Mesenchymal stem cell (in vitro differentiated cells and primary cell): ENCODE measurements around the gene NEDD8.

Experiments used
- DNase-seq: peaks from one replicate; pipeline ENCODE4 v3.0.0-alpha.2; 2013
- H2AFZ ChIP-seq: one replicate; pipeline ENCODE4 v1.6.1; 2013; ENCODE audit warnings: low read depth, mild to moderate bottlenecking, control low read depth, inconsistent platforms, low read length, moderate library complexity
- H2AK5ac ChIP-seq: 2 replicates; pipeline ENCODE4 v1.6.1; 2013; ENCODE audit warnings: low read length, moderate library complexity, mild to moderate bottlenecking, inconsistent platforms; ENCODE audit not compliant: severe bottlenecking
- H2BK120ac ChIP-seq: one replicate; pipeline ENCODE4 v1.6.1; 2013; ENCODE audit warnings: low read depth, mild to moderate bottlenecking, inconsistent platforms, low read length, moderate library complexity
- H2BK12ac ChIP-seq, 2 experiments: one replicate each; pipeline ENCODE4 v1.6.1; 2013; ENCODE audit warnings: inconsistent platforms in 2 of 2, low read length in 2 of 2, mild to moderate bottlenecking in 2 of 2, moderate library complexity in 2 of 2, control low read depth in 1 of 2
- H2BK15ac ChIP-seq: one replicate; pipeline ENCODE4 v1.6.1; 2013; ENCODE audit warnings: mild to moderate bottlenecking, low read depth, inconsistent platforms; ENCODE audit not compliant: poor library complexity, severe bottlenecking
- H2BK5ac ChIP-seq: 2 replicates; pipeline ENCODE4 v1.6.1; 2013; ENCODE audit warnings: low read depth, mild to moderate bottlenecking, low read length, control low read depth, inconsistent platforms; ENCODE audit not compliant: poor library complexity, severe bottlenecking
- H3K14ac ChIP-seq, 2 experiments: one replicate each; pipeline ENCODE4 v1.6.1; 2013; ENCODE audit warnings: inconsistent platforms in 2 of 2, low read length in 2 of 2, control low read depth in 1 of 2, mild to moderate bottlenecking in 1 of 2, moderate library complexity in 1 of 2
- H3K18ac ChIP-seq, 2 experiments: one replicate each; pipeline ENCODE4 v1.6.1; 2013; ENCODE audit warnings: inconsistent platforms in 2 of 2, low read length in 2 of 2, control low read depth in 1 of 2, low read depth in 1 of 2, mild to moderate bottlenecking in 1 of 2
- H3K23ac ChIP-seq, 2 experiments: one replicate each; pipeline ENCODE4 v1.6.1; 2013; ENCODE audit warnings: inconsistent platforms in 2 of 2, low read length in 2 of 2, mild to moderate bottlenecking in 2 of 2, moderate library complexity in 2 of 2, control low read depth in 1 of 2
- H3K27ac ChIP-seq: 2 replicates; pipeline ENCODE4 v1.5.1; 2013; ENCODE audit warnings: mild to moderate bottlenecking, moderate library complexity, low read length, control low read depth, inconsistent platforms; ENCODE audit not compliant: poor library complexity, severe bottlenecking
- H3K27me3 ChIP-seq, 2 experiments: 2 replicates each; pipeline versions ENCODE4 v1.6.1 to v1.7.0; 2013; ENCODE audit warnings: low read length in 2 of 2, mild to moderate bottlenecking in 2 of 2, moderate library complexity in 2 of 2, control low read depth in 1 of 2, inconsistent platforms in 1 of 2; ENCODE audit not compliant: control insufficient read depth in 1 of 2, insufficient read depth in 1 of 2
- H3K36me3 ChIP-seq, 2 experiments: 2 replicates each; pipeline versions ENCODE4 v1.6.1 to v1.7.0; 2013; ENCODE audit warnings: low read length in 2 of 2, control low read depth in 1 of 2, inconsistent platforms in 1 of 2, low read depth in 1 of 2, mild to moderate bottlenecking in 1 of 2; ENCODE audit not compliant: insufficient read depth in 2 of 2, control insufficient read depth in 1 of 2
- H3K4ac ChIP-seq, 2 experiments: one replicate each; pipeline ENCODE4 v1.6.1; 2013; ENCODE audit warnings: inconsistent platforms in 2 of 2, low read length in 2 of 2, mild to moderate bottlenecking in 2 of 2, moderate library complexity in 2 of 2, control low read depth in 1 of 2, low read depth in 1 of 2
- H3K4me1 ChIP-seq: 2 replicates; pipeline ENCODE4 v1.6.1; 2013; ENCODE audit warnings: low read depth, low read length, control low read depth; ENCODE audit not compliant: control insufficient read depth, insufficient read depth
- H3K4me2 ChIP-seq: 2 replicates; pipeline ENCODE4 v1.6.1; 2013; ENCODE audit warnings: low read length, mild to moderate bottlenecking, inconsistent platforms; ENCODE audit not compliant: poor library complexity, severe bottlenecking
- H3K4me3 ChIP-seq, 2 experiments: 2 replicates each; pipeline versions ENCODE4 v1.5.1 to v1.7.0; 2013; ENCODE audit warnings: low read length in 2 of 2, mild to moderate bottlenecking in 2 of 2, control low read depth in 1 of 2, low read depth in 1 of 2; ENCODE audit not compliant: insufficient read depth in 1 of 2
- H3K79me1 ChIP-seq: replicated peaks from 2 replicates; pipeline ENCODE4 v1.6.1; 2013; ENCODE audit warnings: mild to moderate bottlenecking, control low read depth, low read length, inconsistent platforms; ENCODE audit not compliant: poor library complexity, severe bottlenecking
- H3K9ac ChIP-seq: 2 replicates; pipeline ENCODE4 v1.7.0; 2013; ENCODE audit warnings: mild to moderate bottlenecking, low read length, moderate library complexity
- H3K9me3 ChIP-seq: 2 replicates; pipeline ENCODE4 v1.7.0; 2013; ENCODE audit warnings: mild to moderate bottlenecking, low read length; ENCODE audit not compliant: control insufficient read depth
- H4K8ac ChIP-seq: one replicate; pipeline ENCODE4 v1.6.1; 2013; ENCODE audit warnings: inconsistent platforms, mild to moderate bottlenecking, low read length, moderate library complexity
- H4K91ac ChIP-seq: one replicate; pipeline ENCODE4 v1.6.1; 2013; ENCODE audit warnings: mild to moderate bottlenecking, low read length, inconsistent platforms
- WGBS: methylation state at CpG from one replicate; pipeline ENCODE4 v1.1.7; 2013; ENCODE audit warnings: mixed read lengths; 5-methylcytosine and 5-hydroxymethylcytosine counted together

NEDD8 gene

DNA sequence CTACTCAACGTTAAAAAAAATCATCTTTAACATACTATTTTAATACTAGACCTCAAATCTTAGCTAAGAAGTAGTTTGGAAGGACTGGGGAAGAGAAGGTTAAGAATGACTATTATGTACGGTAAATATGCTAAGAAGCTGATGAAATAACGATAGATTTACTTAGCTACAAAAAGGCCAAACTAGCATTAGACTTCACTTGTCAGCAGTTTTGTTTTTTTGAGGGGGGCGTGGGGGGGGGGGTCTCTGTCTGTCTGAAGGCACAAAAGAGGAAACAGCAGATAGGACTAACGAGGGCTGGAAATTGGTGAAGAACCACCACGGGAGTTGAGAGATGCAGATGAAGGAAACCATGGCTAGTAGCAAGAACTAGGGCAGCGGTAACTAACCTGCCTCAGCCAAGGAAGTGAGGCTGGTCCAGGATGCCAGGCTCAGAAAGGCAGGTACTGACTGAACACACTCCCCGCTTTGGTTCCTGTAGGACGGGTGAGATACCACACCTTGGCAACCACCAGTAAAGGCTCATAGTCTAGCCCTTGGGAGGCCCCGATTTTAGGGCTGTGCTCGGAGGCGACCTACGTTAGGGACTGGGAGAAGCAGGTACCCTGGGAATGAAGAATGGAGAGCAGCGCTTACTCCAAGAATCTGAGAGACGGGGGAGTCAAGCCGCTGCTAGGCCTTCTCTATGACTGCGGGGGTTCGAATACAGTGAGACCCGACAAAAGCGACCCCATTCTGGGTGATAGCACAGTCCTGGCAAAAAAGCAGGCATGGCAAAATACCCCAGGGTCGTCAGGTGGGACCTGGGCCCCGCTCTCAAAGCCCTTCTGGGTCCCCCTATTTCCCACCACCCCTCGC is 675 bp downstream of the NEDD8 start:
- Histone ChIP-seq H3K4me3 (peak overlapping the region; percentile 83 to 99), H2AK5ac (peak overlapping the region; percentile 13), H4K8ac (peak overlapping the region; percentile 81), H2BK5ac (no peak overlapping the region), H2BK12ac (no peak overlapping the region), H3K4me1 (peaks cover 9% of the 10 kb centered on the region), H3K23ac (no peak overlapping the region), H3K27me3 (no peaks in the 10 kb centered on the region), H3K4me2 (peak overlapping the region; percentile 75), H2BK15ac (no peak overlapping the region), H4K91ac (peak overlapping the region; percentile 89), H3K36me3 (peaks cover 14 to 51% of the 10 kb centered on the region in 2 experiments), H3K4ac (peak overlapping the region in 1 of 2 experiments; percentile 81), H3K14ac (no peak overlapping the region), H3K18ac (peak overlapping the region; percentile 16 to 84), H2AFZ (peak overlapping the region; percentile 18), H3K27ac (peak overlapping the region; percentile 99), H3K9ac (peak overlapping the region; percentile 98), H3K79me1 (peaks cover 14% of the 10 kb centered on the region), H2BK120ac (no peak overlapping the region), H3K9me3 (no peaks in the 10 kb centered on the region)
- 22% methylated on average over 22 of the region's 23 CpGs for WGBS
- DNase-seq = no peak

DNA sequence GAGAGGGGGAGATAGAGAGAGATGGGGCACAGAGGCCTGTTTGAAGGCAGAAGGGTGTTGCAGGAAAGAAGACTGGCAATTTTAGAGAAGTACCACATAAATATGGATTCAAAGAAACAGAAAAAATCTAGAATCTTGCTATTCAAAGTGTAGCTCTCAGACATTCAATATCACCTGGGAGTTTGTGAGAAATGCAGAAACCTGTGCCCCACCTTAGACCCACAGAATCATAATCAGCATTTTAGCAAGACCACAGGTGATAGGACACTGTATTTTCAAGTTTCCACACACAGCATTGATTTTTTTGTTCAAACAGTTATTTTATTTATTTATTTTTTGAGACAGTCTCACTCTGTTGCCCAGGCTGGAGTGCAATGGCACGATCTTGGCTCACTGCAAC is 3.3 kb downstream of the NEDD8 start:
- H2AK5ac ChIP-seq = no peak overlapping the region
- H2BK12ac ChIP-seq = no peak overlapping the region
- H3K14ac ChIP-seq = no peak overlapping the region
- no peak for DNase-seq
- no peak overlapping the region for H2BK5ac ChIP-seq
- no peaks in the 10 kb centered on the region for H3K9me3 ChIP-seq
- H3K4me3 ChIP-seq = no peak overlapping the region
- peaks cover 9 to 38% of the 10 kb centered on the region in 2 experiments for H3K36me3 ChIP-seq
- no peak overlapping the region for H3K4me2 ChIP-seq
- no peak overlapping the region for H3K4ac ChIP-seq
- no peak overlapping the region for H4K8ac ChIP-seq
- 55% methylated on average over 1 of the region's 1 CpG for WGBS
- no peak overlapping the region for H3K27ac ChIP-seq
- H2BK15ac ChIP-seq = no peak overlapping the region
- H3K23ac ChIP-seq = no peak overlapping the region
- H3K9ac ChIP-seq = no peak overlapping the region
- H3K4me1 ChIP-seq = peaks cover 14% of the 10 kb centered on the region
- H2BK120ac ChIP-seq = no peak overlapping the region
- H3K18ac ChIP-seq = no peak overlapping the region
- H2AFZ ChIP-seq = no peak overlapping the region
- no peak overlapping the region for H4K91ac ChIP-seq
- no peaks in the 10 kb centered on the region for H3K27me3 ChIP-seq
- peaks cover 5% of the 10 kb centered on the region for H3K79me1 ChIP-seq

DNA sequence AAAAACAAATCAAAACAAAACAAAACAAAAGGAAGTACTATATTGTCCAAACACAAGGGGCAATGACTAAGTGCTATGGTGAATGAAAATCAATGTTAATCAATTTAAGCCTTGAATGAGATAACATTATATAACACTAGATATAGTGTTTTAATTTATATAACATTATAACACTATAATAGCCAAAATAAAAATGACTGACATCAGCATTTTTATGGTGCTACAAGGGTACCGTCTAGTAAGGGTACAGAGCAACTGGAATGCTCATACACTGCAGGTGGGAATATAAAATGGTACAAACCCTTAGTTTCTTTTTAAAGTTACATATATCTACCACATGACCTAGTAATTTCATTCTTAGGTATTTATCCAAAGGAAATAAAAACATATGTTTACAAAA is 5.7 kb downstream of the NEDD8 start:
- no peak overlapping the region for H3K4me3 ChIP-seq
- WGBS = no CpG with 5 or more reads among the region's 1 CpG
- no peak overlapping the region for H2BK15ac ChIP-seq
- peaks cover 9 to 38% of the 10 kb centered on the region in 2 experiments for H3K36me3 ChIP-seq
- H3K9me3 ChIP-seq = no peaks in the 10 kb centered on the region
- no peak overlapping the region for H2BK12ac ChIP-seq
- H4K8ac ChIP-seq = no peak overlapping the region
- H3K14ac ChIP-seq = no peak overlapping the region
- peaks cover 3% of the 10 kb centered on the region for H3K79me1 ChIP-seq
- no peak overlapping the region for H3K4ac ChIP-seq
- no peak overlapping the region for H3K23ac ChIP-seq
- no peak for DNase-seq
- H2BK120ac ChIP-seq = no peak overlapping the region
- H3K27me3 ChIP-seq = no peaks in the 10 kb centered on the region
- H3K18ac ChIP-seq = no peak overlapping the region
- H3K4me2 ChIP-seq = no peak overlapping the region
- H2AFZ ChIP-seq = no peak overlapping the region
- H2AK5ac ChIP-seq = no peak overlapping the region
- peaks cover 8% of the 10 kb centered on the region for H3K4me1 ChIP-seq
- no peak overlapping the region for H2BK5ac ChIP-seq
- H3K9ac ChIP-seq = no peak overlapping the region
- no peak overlapping the region for H4K91ac ChIP-seq
- H3K27ac ChIP-seq = no peak overlapping the region

DNA sequence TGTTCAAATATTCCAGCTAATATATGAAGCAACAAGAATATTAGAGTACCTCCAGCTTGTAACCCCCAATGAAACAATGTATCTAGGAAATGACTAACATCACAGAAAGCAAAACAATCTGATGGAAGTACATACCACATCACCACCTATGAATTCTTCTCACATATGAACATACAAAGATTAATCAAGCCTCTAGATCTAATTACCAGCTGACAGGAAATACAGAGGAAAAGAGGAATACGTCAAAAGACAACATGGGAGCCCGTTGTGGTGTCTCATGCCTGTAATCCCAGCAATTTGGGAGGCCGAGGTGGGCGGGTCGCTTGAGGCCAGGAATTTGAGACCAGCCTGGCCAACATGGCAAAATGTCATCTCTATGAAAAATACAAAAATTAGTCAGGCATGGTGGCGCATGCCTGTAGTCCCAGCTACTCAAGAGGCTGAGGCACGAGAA is 7.5 kb downstream of the NEDD8 start:
- Histone ChIP-seq H4K91ac (no peak overlapping the region), H3K79me1 (peaks cover 3% of the 10 kb centered on the region), H2BK15ac (no peak overlapping the region), H2BK12ac (no peak overlapping the region), H2BK5ac (no peak overlapping the region), H3K14ac (no peak overlapping the region), H2AFZ (no peak overlapping the region), H2AK5ac (no peak overlapping the region), H3K23ac (no peak overlapping the region), H2BK120ac (no peak overlapping the region), H3K9me3 (no peaks in the 10 kb centered on the region), H3K27me3 (no peaks in the 10 kb centered on the region), H4K8ac (no peak overlapping the region), H3K27ac (peak overlapping the region; percentile 74), H3K4me1 (peaks cover 5% of the 10 kb centered on the region), H3K4me2 (no peak overlapping the region), H3K9ac (peak overlapping the region; percentile 1), H3K36me3 (peaks cover 9 to 37% of the 10 kb centered on the region in 2 experiments), H3K18ac (no peak overlapping the region), H3K4me3 (no peak overlapping the region), H3K4ac (no peak overlapping the region)
- 45% methylated on average over 7 of the region's 7 CpGs for WGBS
- DNase-seq = peak; percentile 40
